HFFc6 (cell line): ENCODE measurements around the gene PTPN7. TPM values are rescaled to one million over a fixed set of nuclear protein-coding genes. Genes with fewer than 3 reads are reported as not detected.

Experiments
- DNase-seq: peaks from one replicate; pipeline ENCODE4 v3.0.0-alpha.2; 2018
- H3K27ac Mint-ChIP-seq: 2 replicates; pipeline ENCODE4 v1.8.0; 2020; ENCODE audit warnings: mild to moderate bottlenecking, mixed read lengths
- H3K27me3 Mint-ChIP-seq: 2 replicates; pipeline ENCODE4 v1.8.0; 2021; ENCODE audit warnings: mild to moderate bottlenecking, moderate library complexity, mixed read lengths; ENCODE audit not compliant: insufficient read depth
- H3K36me3 Mint-ChIP-seq: 2 replicates; pipeline ENCODE4 v1.8.0; 2021; ENCODE audit warnings: low read depth, mixed read lengths
- H3K4me1 Mint-ChIP-seq: 2 replicates; pipeline ENCODE4 v1.8.0; 2020; ENCODE audit warnings: low read depth, mixed read lengths
- H3K4me3 Mint-ChIP-seq: 2 replicates; pipeline ENCODE4 v1.8.0; 2020; ENCODE audit warnings: mild to moderate bottlenecking, moderate library complexity, mixed read lengths
- H3K9me3 Mint-ChIP-seq: 2 replicates; pipeline ENCODE4 v1.8.0; 2020; ENCODE audit warnings: mild to moderate bottlenecking, mixed read lengths
- total RNA-seq, 6 experiments: library from RNA; stranded (reverse); fragmentation: NEBNext Ultra II Directional; extraction: Animal tissue kit (Norgen Biotek cat#: 25700); gene quantifications; 2 replicates in 1 of 6; 3 replicates in 5 of 6; pipeline ENCODE4 v1.2.3, GENCODE V29; 2021
- TF ChIP-seq, protein P1 (sequence below): fragments of 200-600 bp; sonication (generic); IDR thresholded peaks from 2 replicates; pipeline ENCODE4 v1.5.0; 2021; ENCODE audit warnings: antibody characterized with exemption, mild to moderate bottlenecking

The PTPN7 gene
- total RNA-seq, 6 experiments from 2014 or later, result not detected

DNA sequence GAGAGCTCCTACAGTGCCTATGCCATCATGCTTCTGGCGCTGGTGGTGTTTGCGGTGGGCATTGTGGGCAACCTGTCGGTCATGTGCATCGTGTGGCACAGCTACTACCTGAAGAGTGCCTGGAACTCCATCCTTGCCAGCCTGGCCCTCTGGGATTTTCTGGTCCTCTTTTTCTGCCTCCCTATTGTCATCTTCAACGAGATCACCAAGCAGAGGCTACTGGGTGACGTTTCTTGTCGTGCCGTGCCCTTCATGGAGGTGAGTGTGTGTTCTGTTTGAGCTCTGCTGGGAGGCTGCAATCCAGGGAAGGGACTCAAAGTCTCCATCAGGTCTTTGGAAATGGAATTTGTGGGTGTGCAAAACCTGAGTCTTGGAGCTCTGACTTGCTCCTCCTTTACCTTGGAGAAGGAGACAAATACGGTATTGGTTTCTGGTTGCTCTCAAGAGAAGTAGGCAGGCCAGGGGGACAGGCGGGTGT lies 37.0 kb downstream of the PTPN7 start:
- H3K4me1 Mint-ChIP-seq, result peaks cover 10% of the 10 kb centered on the region
- no peaks in the 10 kb centered on the region for H3K36me3 Mint-ChIP-seq
- no peak overlapping the region for H3K27ac Mint-ChIP-seq
- DNase-seq, result no peak
- no peaks in the 10 kb centered on the region for H3K9me3 Mint-ChIP-seq
- TF ChIP-seq, protein P1, sequence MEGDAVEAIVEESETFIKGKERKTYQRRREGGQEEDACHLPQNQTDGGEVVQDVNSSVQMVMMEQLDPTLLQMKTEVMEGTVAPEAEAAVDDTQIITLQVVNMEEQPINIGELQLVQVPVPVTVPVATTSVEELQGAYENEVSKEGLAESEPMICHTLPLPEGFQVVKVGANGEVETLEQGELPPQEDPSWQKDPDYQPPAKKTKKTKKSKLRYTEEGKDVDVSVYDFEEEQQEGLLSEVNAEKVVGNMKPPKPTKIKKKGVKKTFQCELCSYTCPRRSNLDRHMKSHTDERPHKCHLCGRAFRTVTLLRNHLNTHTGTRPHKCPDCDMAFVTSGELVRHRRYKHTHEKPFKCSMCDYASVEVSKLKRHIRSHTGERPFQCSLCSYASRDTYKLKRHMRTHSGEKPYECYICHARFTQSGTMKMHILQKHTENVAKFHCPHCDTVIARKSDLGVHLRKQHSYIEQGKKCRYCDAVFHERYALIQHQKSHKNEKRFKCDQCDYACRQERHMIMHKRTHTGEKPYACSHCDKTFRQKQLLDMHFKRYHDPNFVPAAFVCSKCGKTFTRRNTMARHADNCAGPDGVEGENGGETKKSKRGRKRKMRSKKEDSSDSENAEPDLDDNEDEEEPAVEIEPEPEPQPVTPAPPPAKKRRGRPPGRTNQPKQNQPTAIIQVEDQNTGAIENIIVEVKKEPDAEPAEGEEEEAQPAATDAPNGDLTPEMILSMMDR, result no peak
- peaks cover 29% of the 10 kb centered on the region for H3K27me3 Mint-ChIP-seq
- no peak overlapping the region for H3K4me3 Mint-ChIP-seq

DNA sequence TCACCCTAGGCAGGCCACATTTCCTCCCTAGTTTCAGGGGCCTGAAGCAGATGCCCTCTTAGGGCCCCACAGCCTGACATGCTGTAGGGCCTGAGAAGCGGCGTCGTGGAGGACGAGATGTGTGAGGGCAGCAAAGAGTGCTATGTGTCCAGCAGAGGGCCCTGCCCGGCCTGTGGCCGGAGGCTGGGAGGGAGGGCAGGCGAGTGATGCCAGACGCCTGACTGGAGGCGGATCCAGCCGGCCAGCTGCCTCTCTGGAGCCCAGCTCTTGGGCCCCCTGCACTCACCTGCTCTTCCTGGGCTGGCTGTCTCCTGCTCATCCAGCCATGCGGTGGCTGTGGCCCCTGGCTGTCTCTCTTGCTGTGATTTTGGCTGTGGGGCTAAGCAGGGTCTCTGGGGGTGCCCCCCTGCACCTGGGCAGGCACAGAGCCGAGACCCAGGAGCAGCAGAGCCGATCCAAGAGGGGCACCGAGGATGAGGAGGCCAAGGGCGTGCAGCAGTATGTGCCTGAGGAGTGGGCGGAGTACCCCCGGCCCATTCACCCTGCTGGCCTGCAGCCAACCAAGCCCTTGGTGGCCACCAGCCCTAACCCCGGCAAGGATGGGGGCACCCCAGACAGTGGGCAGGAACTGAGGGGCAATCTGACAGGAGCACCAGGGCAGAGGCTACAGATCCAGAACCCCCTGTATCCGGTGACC lies 37.6 kb downstream of the PTPN7 start, which contains the start of gene GPR37L1:
GPR37L1 (plus strand) TSS at position 279 of the 697 bp plus-strand sequence; CDS start at position 326, 47 bp downstream.
- H3K4me1 Mint-ChIP-seq, result peaks cover 10% of the 10 kb centered on the region
- no peaks in the 10 kb centered on the region for H3K9me3 Mint-ChIP-seq
- H3K27ac Mint-ChIP-seq, result no peak within 1 kb of the TSS
- TF ChIP-seq, protein P1, result peak; percentile 76
- no peaks in the 10 kb centered on the region for H3K36me3 Mint-ChIP-seq
- peaks cover 29% of the 10 kb centered on the region for H3K27me3 Mint-ChIP-seq
- no peak within 1 kb of the TSS for H3K4me3 Mint-ChIP-seq
- peak; percentile 42 for DNase-seq

DNA sequence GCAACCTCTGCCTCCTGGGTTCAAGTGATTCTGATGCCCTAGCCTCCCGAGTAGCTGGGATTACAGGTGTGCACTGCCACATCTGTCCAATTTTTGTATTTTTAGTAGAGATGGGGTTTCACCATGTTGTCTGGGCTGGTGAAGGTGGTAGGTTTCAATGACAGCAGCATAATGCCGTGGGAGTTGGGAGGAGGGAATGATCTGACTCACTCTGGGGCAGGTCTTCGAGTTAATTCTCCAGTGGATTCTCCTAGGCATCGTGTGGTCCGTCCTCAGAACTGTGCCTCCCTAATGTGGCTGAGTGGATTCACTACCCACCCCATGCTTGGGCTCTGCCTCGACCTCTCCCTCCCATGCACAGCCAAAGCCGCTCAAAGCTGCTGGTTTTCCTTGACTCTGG lies 39.4 kb downstream of the PTPN7 start:
- no peak for DNase-seq
- Mint-ChIP-seq H3K9me3 (no peaks in the 10 kb centered on the region), H3K27ac (no peak overlapping the region), H3K36me3 (no peaks in the 10 kb centered on the region), H3K4me3 (no peak overlapping the region), H3K27me3 (peaks cover 25% of the 10 kb centered on the region), H3K4me1 (peaks cover 10% of the 10 kb centered on the region)
- TF ChIP-seq, protein P1, result no peak

DNA sequence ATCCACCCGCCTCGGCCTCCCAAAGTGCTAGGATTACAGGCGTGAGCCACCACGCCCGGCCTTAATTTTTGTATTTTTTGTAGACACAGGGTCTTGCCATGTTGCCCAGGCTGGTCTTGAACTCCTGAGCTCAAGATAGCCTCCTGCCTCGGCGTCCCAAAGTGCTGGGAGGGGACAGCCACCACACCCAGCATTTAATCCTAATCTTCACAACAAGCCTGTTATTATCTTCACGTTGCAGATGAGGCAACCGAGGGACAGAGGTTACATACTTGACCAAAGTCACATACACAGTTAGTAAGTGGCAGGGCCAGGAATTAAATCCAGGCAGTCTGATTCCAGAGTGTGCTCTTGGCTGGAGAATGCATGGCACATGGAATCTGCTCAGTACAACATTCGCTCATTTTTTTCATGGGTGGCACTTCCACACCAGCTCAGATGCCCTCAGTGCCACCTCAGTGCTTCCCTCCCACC lies 42.5 kb downstream of the PTPN7 start:
- H3K36me3 Mint-ChIP-seq, result no peaks in the 10 kb centered on the region
- no peak for DNase-seq
- H3K27me3 Mint-ChIP-seq, result peaks cover 13% of the 10 kb centered on the region
- peaks cover 20% of the 10 kb centered on the region for H3K4me1 Mint-ChIP-seq
- no peak overlapping the region for H3K27ac Mint-ChIP-seq
- no peaks in the 10 kb centered on the region for H3K9me3 Mint-ChIP-seq
- H3K4me3 Mint-ChIP-seq, result no peak overlapping the region
- TF ChIP-seq, protein P1, result no peak

DNA sequence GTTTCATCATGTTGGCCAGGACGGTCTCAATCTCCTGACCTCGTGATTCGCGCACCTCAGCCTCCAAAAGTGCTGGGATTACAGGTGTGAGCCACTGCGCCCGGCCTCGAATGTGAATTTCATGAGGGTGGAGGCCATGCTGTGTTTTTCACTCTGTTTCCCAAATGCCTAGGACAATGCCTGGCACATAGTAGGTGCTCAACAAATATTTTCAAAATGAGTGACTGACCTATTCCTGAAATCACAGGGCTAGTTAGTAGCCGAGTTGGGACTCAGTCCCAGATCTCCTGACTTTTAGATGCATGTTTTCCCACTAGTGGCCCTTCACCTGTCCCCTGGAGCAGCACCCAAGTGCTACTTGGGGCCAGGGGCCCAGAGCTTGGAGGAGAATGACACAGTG lies 44.1 kb downstream of the PTPN7 start:
- peaks cover 10% of the 10 kb centered on the region for H3K27me3 Mint-ChIP-seq
- peaks cover 16% of the 10 kb centered on the region for H3K4me1 Mint-ChIP-seq
- H3K36me3 Mint-ChIP-seq, result no peaks in the 10 kb centered on the region
- no peak for DNase-seq
- no peaks in the 10 kb centered on the region for H3K9me3 Mint-ChIP-seq
- H3K4me3 Mint-ChIP-seq, result no peak overlapping the region
- H3K27ac Mint-ChIP-seq, result no peak overlapping the region
- TF ChIP-seq, protein P1, result no peak
